Endothelial cell of umbilical vein (primary cell): Measurements from ENCODE around the gene HOXB3. TPM values are rescaled to one million over a fixed set of nuclear protein-coding genes. Genes with fewer than 3 reads are reported as not detected.
A peak's percentile ranks its signal among the peaks of the same experiment; 100 is the strongest.

ENCODE experiments used
- BruUV-seq: library from RNA; stranded (reverse); fragments of 400-500 nt; replicated peaks from 2 replicates; lab custom pipeline; 2021; lab: Mats Ljungman, UMichigan
- CTCF ChIA-PET: fragments of 300-600, 350-600 bp; sonication (Branson Sonifier 250); formaldehyde crosslinking; loops from one replicate; lab custom pipeline; 2021; ENCODE audit warnings: antibody characterized with exemption, inconsistent platforms; lab: Charles Lee
- POLR2A ChIA-PET: fragments of 300-600, 350-600 bp; sonication (Branson Sonifier 250); formaldehyde crosslinking; loops from one replicate; lab custom pipeline; 2021; ENCODE audit warnings: antibody characterized with exemption, inconsistent platforms; lab: Charles Lee
- DNase-seq: peaks from one replicate; pipeline ENCODE4 v3.0.0-alpha.2; 2011; ENCODE audit warnings: low read depth, low spot score
- FAIRE-seq: peaks from 2 replicates; lab custom pipeline; 2011; peaks lifted over from hg19 to GRCh38; lab: Jason Lieb, UNC
- H2AFZ ChIP-seq: 2 replicates; pipeline ENCODE4 v1.6.0; 2012; ENCODE audit warnings: low read depth, low read length, control low read depth, inconsistent platforms
- H3K27ac ChIP-seq: 2 replicates; pipeline ENCODE4 v1.5.1; 2011; ENCODE audit warnings: low read depth, mild to moderate bottlenecking, control low read depth, low read length, moderate library complexity; ENCODE audit not compliant: insufficient read depth
- H3K27me3 ChIP-seq, 2 experiments: 2 replicates each; pipeline versions ENCODE4 v1.6.0 to v1.6.1; 2011; ENCODE audit warnings: low read length in 2 of 2, mixed read lengths in 1 of 2; ENCODE audit not compliant: control insufficient read depth in 2 of 2, insufficient read depth in 2 of 2
- H3K36me3 ChIP-seq, 2 experiments: 2 replicates in 1 of 2; 3 replicates in 1 of 2; pipeline ENCODE4 v1.5.1; 2011; ENCODE audit warnings: low read length in 2 of 2, mild to moderate bottlenecking in 1 of 2, moderate library complexity in 1 of 2; ENCODE audit not compliant: control insufficient read depth in 2 of 2, insufficient read depth in 2 of 2; ENCODE audit errors: extremely low read depth in 1 of 2
- H3K4me1 ChIP-seq: 3 replicates; pipeline ENCODE4 v1.5.1; 2011; ENCODE audit warnings: mild to moderate bottlenecking, low read length; ENCODE audit not compliant: control insufficient read depth, insufficient read depth; ENCODE audit errors: extremely low read depth
- H3K4me2 ChIP-seq: 2 replicates; pipeline ENCODE4 v1.6.1; 2011; ENCODE audit warnings: low read length, control low read depth, mixed read lengths; ENCODE audit not compliant: insufficient read depth
- H3K4me3 ChIP-seq, 3 experiments: fragments of 200-600 bp in 1 of 3; sonication (generic), shearing (Covaris generic) in 1 of 3; replicated peaks in 1 of 3; 2 replicates each; pipeline ENCODE4 v1.5.1; 2011 to 2016; ENCODE audit warnings: control low read depth in 3 of 3, low read length in 3 of 3, mild to moderate bottlenecking in 2 of 3, inconsistent platforms in 1 of 3, low read depth in 1 of 3, moderate library complexity in 1 of 3; ENCODE audit not compliant: insufficient read depth in 1 of 3
- H3K79me2 ChIP-seq: 2 replicates; pipeline ENCODE4 v1.6.0; 2012; ENCODE audit warnings: low read length, inconsistent platforms; ENCODE audit not compliant: control insufficient read depth, insufficient read depth
- H3K9ac ChIP-seq: replicated peaks from 2 replicates; pipeline ENCODE3; 2011; ENCODE audit warnings: low read length, control low read depth; ENCODE audit not compliant: insufficient read depth; ENCODE audit errors: extremely low read depth
- H3K9me1 ChIP-seq: replicated peaks from 3 replicates; pipeline ENCODE4 v1.6.0; 2011; ENCODE audit warnings: mild to moderate bottlenecking, low read length; ENCODE audit not compliant: control insufficient read depth, insufficient read depth; ENCODE audit errors: extremely low read depth
- H3K9me3 ChIP-seq: replicated peaks from 2 replicates; pipeline ENCODE4 v1.5.1; 2012; ENCODE audit warnings: low read length, inconsistent platforms; ENCODE audit not compliant: control insufficient read depth, insufficient read depth
- H4K20me1 ChIP-seq: replicated peaks from 2 replicates; pipeline ENCODE3; 2011; ENCODE audit warnings: mild to moderate bottlenecking, low read length; ENCODE audit not compliant: control insufficient read depth, insufficient read depth; ENCODE audit errors: extremely low read depth
- EZH2 ChIP-seq: IDR thresholded peaks from 2 replicates; pipeline ENCODE4 v1.6.1; 2012; ENCODE audit warnings: borderline replicate concordance, low read depth, mild to moderate bottlenecking, moderate library complexity, low read length, inconsistent platforms; ENCODE audit not compliant: severe bottlenecking
- FOS ChIP-seq: IDR thresholded peaks from 2 replicates; pipeline ENCODE4 v1.6.1; 2011; ENCODE audit warnings: mild to moderate bottlenecking, low read length, moderate library complexity, borderline replicate concordance; ENCODE audit not compliant: insufficient read depth
- GATA2 ChIP-seq: IDR thresholded peaks from 2 replicates; pipeline ENCODE4 v1.7.0; 2011; ENCODE audit warnings: low read depth, mild to moderate bottlenecking, moderate library complexity, mixed read lengths, low read length; ENCODE audit not compliant: insufficient read length, insufficient read depth
- JUN ChIP-seq: IDR thresholded peaks from 2 replicates; pipeline ENCODE4 v1.6.1; 2011; ENCODE audit warnings: borderline replicate concordance, low read depth; ENCODE audit not compliant: insufficient read length, insufficient read depth
- MYC ChIP-seq: IDR thresholded peaks from one replicate; pipeline ENCODE4 v1.6.1; 2011; ENCODE audit warnings: mild to moderate bottlenecking, low read depth, low read length
- POLR2A ChIP-seq: IDR thresholded peaks from 2 replicates; pipeline ENCODE4 v1.6.1; 2012; ENCODE audit warnings: low read depth, mild to moderate bottlenecking, control low read depth, low read length
- POLR2AphosphoS5 ChIP-seq: IDR thresholded peaks from 2 replicates; pipeline ENCODE4 v1.6.1; 2012; ENCODE audit warnings: low read depth, mild to moderate bottlenecking, control low read depth, low read length, moderate library complexity; ENCODE audit not compliant: insufficient read depth
- dilution Hi-C: fragments of 300-500 bp; cut with MboI; formaldehyde crosslinking; loops from one replicate; pipeline ENCODE4 v1.15.0; 2019; ENCODE audit warnings: low sequenced_read_pairs; ENCODE audit not compliant: extremely low pct_ligation_motif_present
- intact Hi-C: fragments of 100-400 bp; cut with micrococcal nuclease; formaldehyde crosslinking; loops from one replicate; pipeline ENCODE4 v1.10.0; 2022
- microRNA counts: library from miRNA; unstranded; fragments of <30 nt; microRNA quantifications from one replicate; lab custom pipeline; 2016
- microRNA-seq: library from miRNA; unstranded; fragments of <30 nt; microRNA quantifications from one replicate; pipeline ENCODE4 v1.2.0, GENCODE V29; 2021; ENCODE audit warnings: borderline number of aligned reads, borderline replicate concordance
- polyA plus RNA-seq, 4 experiments: library from polyadenylated mRNA; depleted of rRNA in 3 of 4; stranded (reverse) in 3 of 4; unstranded in 1 of 4; fragments of >200 nt; gene quantifications; 2 replicates each; pipeline versions ENCODE4 v1.2.1 to v1.2.3, GENCODE V29; 2011 to 2012; ENCODE audit warnings: missing spikeins in 1 of 4
- small RNA-seq: library from RNA; depleted of rRNA; stranded (forward); fragments of <200 nt; gene quantifications from one replicate; pipeline ENCODE3, GENCODE V24; 2012; ENCODE audit warnings: low replicate concordance, low read depth; ENCODE audit not compliant: insufficient read depth, insufficient read length
- total RNA-seq: library from RNA; stranded (reverse); gene quantifications from 2 replicates; pipeline ENCODE4 v1.2.3, GENCODE V29; 2021
- TF ChIP-seq, protein P1 (sequence below), 2 donors: IDR thresholded peaks; 1 replicate in 1 of 2; 2 replicates in 1 of 2; pipeline ENCODE4 v1.5.1; 2011; ENCODE audit warnings: low read length in 2 of 2, mild to moderate bottlenecking in 2 of 2, moderate library complexity in 2 of 2, control low read depth in 1 of 2, inconsistent platforms in 1 of 2, low read depth in 1 of 2; ENCODE audit not compliant: insufficient read depth in 1 of 2; ENCODE audit errors: extremely low read depth in 1 of 2
- TF ChIP-seq, protein P2 (sequence below): IDR thresholded peaks from 2 replicates; pipeline ENCODE4 v1.6.1; 2011; ENCODE audit not compliant: insufficient read depth, insufficient read length

Gene HOXB3
- total and polyA plus RNA-seq, 2 donors (not counting 3 experiments of a cell fraction or from before 2014, with no cell fraction given) = 29.6 to 56.6 TPM

DNA sequence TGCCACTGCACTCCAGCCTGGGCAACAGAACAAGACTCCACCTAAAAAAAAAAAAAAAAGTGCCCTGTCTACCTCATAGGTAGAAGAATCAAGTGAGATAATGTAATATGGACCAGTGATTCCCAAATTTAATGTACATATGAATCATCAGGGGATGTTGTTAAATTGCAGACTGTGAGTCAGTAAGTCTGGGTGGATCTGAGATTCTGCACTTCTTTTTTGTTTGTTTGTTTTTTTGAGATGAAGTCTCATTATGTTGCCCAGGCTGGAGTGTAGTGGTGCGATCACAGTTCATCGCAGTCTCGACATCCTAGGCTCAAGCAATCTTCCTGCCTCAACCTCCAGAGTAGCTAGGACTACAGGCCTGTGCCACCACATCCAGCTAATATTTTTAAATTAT, 90.8 kb downstream of the HOXB3 start:
- Histone ChIP-seq H3K4me1 (no peaks in the 10 kb centered on the region), H3K79me2 (no peaks in the 10 kb centered on the region), H3K27ac (no peak overlapping the region), H3K4me2 (no peak overlapping the region), H3K9me1 (no peaks in the 10 kb centered on the region), H2AFZ (no peak overlapping the region), H3K36me3 (no peaks in the 10 kb centered on the region), H3K9ac (no peak overlapping the region), H3K27me3 (peaks cover 3 to 10% of the 10 kb centered on the region in 2 experiments), H3K4me3 (no peak overlapping the region), H4K20me1 (no peaks in the 10 kb centered on the region), H3K9me3 (no peaks in the 10 kb centered on the region)
- FAIRE-seq (no peak), DNase-seq (no peak)
- POLR2A ChIA-PET = no interaction called here
- TF ChIP-seq, protein P1, sequence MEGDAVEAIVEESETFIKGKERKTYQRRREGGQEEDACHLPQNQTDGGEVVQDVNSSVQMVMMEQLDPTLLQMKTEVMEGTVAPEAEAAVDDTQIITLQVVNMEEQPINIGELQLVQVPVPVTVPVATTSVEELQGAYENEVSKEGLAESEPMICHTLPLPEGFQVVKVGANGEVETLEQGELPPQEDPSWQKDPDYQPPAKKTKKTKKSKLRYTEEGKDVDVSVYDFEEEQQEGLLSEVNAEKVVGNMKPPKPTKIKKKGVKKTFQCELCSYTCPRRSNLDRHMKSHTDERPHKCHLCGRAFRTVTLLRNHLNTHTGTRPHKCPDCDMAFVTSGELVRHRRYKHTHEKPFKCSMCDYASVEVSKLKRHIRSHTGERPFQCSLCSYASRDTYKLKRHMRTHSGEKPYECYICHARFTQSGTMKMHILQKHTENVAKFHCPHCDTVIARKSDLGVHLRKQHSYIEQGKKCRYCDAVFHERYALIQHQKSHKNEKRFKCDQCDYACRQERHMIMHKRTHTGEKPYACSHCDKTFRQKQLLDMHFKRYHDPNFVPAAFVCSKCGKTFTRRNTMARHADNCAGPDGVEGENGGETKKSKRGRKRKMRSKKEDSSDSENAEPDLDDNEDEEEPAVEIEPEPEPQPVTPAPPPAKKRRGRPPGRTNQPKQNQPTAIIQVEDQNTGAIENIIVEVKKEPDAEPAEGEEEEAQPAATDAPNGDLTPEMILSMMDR (IDR thresholded peaks at IDR 0.05; ENCODE audit: extremely low read depth in 1 of 2, insufficient read depth in 1 of 2, low read depth in 1 of 2, low read length in 2 of 2) = no peak
- TF ChIP-seq POLR2AphosphoS5 (no peak), POLR2A (no peak), MYC (no peak), EZH2 (no peak), GATA2 (no peak), FOS (no peak), JUN (no peak)
- TF ChIP-seq, protein P2, sequence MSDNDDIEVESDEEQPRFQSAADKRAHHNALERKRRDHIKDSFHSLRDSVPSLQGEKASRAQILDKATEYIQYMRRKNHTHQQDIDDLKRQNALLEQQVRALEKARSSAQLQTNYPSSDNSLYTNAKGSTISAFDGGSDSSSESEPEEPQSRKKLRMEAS = no peak
- dilution Hi-C loops (no loop called here), intact Hi-C loops (no loop called here)
- CTCF ChIA-PET = interaction anchor here (0.8 to 1.3 kb wide), 2 partner anchors 14 to 164 kb away, joined by 3 read pairs; no protein-coding TSS in a partner anchor
- no TSS peak for BruUV-seq

MicroRNAs within 50 kb of the gene (microRNA counts, 767-probe panel; counts per million panel counts)
- 723 counts per million, percentile 96 among the panel's probes with 10 or more counts for microRNA hsa-miR-10a-5p (lab: Ali Mortazavi, UCI)

Small RNAs within 50 kb of the gene (microRNA-seq; reads per million reads assigned to microRNA genes)
- gene MIR196A1 = not detected

Small RNAs within 50 kb of the gene (small RNA-seq; reads per million reads assigned to genes)
- gene MIR196A1 = not detected

Other genes starting within 250 kb of the HOXB3 start
- 0.51 and 0.75 TPM in 2 replicates for gene SKAP1, start 160.0 kb downstream of the HOXB3 start, total RNA-seq
- gene SKAP1, start 160.0 kb downstream of the HOXB3 start, polyA plus RNA-seq = not detected in 2 replicates
- gene HOXB1, start 59.2 kb downstream of the HOXB3 start, total RNA-seq = not detected in 2 replicates
- not detected in 2 replicates for gene HOXB1, start 59.2 kb downstream of the HOXB3 start, polyA plus RNA-seq
- 21.5 and 23.3 TPM in 2 replicates for gene HOXB2, start 45.1 kb downstream of the HOXB3 start, total RNA-seq
- 14.1 and 16.8 TPM in 2 replicates for gene HOXB2, start 45.1 kb downstream of the HOXB3 start, polyA plus RNA-seq
- 11.2 and 13.1 TPM in 2 replicates for gene HOXB4, start 11.9 kb downstream of the HOXB3 start, total RNA-seq
- gene HOXB4, start 11.9 kb downstream of the HOXB3 start, polyA plus RNA-seq = 4.6 and 5.4 TPM in 2 replicates
- gene HOXB5, start 3.5 kb upstream of the HOXB3 start, total RNA-seq = 7.3 and 8.5 TPM in 2 replicates
- 2.0 and 2.6 TPM in 2 replicates for gene HOXB5, start 3.5 kb upstream of the HOXB3 start, polyA plus RNA-seq
- 24.0 and 27.4 TPM in 2 replicates for gene HOXB6, start 14.7 kb upstream of the HOXB3 start, total RNA-seq
- gene HOXB6, start 14.7 kb upstream of the HOXB3 start, polyA plus RNA-seq = 8.8 and 10.0 TPM in 2 replicates
- 24.5 and 29.8 TPM in 2 replicates for gene HOXB7, start 20.8 kb upstream of the HOXB3 start, total RNA-seq
- 23.5 and 24.2 TPM in 2 replicates for gene HOXB7, start 20.8 kb upstream of the HOXB3 start, polyA plus RNA-seq
- 1.7 and 2.0 TPM in 2 replicates for gene HOXB8, start 25.1 kb upstream of the HOXB3 start, total RNA-seq
- gene HOXB8, start 25.1 kb upstream of the HOXB3 start, polyA plus RNA-seq = 1.6 and 2.4 TPM in 2 replicates
- gene HOXB9, start 36.1 kb upstream of the HOXB3 start, total RNA-seq = 0.69 and 1.1 TPM in 2 replicates
- 0.49 and 0.79 TPM in 2 replicates for gene HOXB9, start 36.1 kb upstream of the HOXB3 start, polyA plus RNA-seq
- gene PRAC1, start 132.3 kb upstream of the HOXB3 start, total RNA-seq = not detected in 2 replicates
- not detected in 2 replicates for gene PRAC1, start 132.3 kb upstream of the HOXB3 start, polyA plus RNA-seq
- not detected in 2 replicates for gene PRAC2, start 132.9 kb upstream of the HOXB3 start, total RNA-seq
- gene PRAC2, start 132.9 kb upstream of the HOXB3 start, polyA plus RNA-seq = not detected in 2 replicates
- gene HOXB13, start 138.5 kb upstream of the HOXB3 start, total RNA-seq = not detected in 2 replicates
- gene HOXB13, start 138.5 kb upstream of the HOXB3 start, polyA plus RNA-seq = not detected in 2 replicates
- gene TTLL6, start 227.0 kb upstream of the HOXB3 start, total RNA-seq = not detected in 2 replicates
- not detected in 2 replicates for gene TTLL6, start 227.0 kb upstream of the HOXB3 start, polyA plus RNA-seq
- 52.1 and 64.9 TPM in 2 replicates for gene CALCOCO2, start 240.8 kb upstream of the HOXB3 start, total RNA-seq
- 20.6 and 22.0 TPM in 2 replicates for gene CALCOCO2, start 240.8 kb upstream of the HOXB3 start, polyA plus RNA-seq